ENCODE results near the gene SLC6A2.

DNA sequence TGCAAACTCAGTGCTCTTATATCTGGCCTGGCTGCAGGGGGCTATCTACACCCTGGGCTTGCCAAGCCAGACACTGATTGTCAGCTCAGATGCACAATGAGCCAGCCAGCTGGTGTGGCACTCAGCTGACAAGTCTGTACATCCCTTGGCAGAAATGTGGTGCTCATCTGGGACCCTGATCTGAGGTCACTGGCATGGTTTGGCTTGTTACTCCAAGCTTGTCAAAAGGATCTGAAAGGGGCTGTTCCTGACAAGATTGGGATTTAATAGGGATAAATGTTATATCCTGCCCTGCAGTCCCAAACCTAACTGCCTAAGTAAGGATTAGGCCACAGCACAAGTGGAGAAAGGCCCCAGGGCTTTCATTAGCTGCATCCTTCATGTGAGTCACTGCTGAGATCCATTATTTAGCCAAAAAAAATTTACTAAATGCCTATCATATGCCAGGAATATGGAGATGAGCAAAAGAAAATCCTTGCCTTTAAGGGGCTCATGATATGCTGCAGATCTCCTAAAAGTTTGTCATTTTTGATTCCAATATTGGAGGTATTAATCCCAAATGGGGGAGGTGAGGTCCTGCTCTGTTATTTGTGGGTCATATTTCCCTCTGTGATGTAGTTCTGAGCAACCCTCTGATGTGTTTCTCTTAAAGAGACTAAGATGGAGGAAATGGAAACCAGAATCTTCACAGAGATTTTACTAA lies 6.3 kb downstream of the SLC6A2 start:
- TF ChIP-seq POLR2AphosphoS5 (IDR thresholded peaks at IDR 0.05; ENCODE audit: low read depth, low read length) (no peak), POLR2A (IDR thresholded peaks at IDR 0.05; ENCODE audit: low read depth, low read length) (no peak), SPI1 (IDR thresholded peaks at IDR 0.05; ENCODE audit: low read depth, low read length) (no peak), POU2F2 (IDR thresholded peaks at IDR 0.05; ENCODE audit: low read depth, low read length) (no peak), TAF1 (IDR thresholded peaks at IDR 0.05; ENCODE audit: low read depth, low read length) (no peak)
